LNCaP clone FGC (cell line): ENCODE measurements around the gene DISP3.

Experiments
- DNase-seq: peaks from one replicate; pipeline ENCODE4 v3.0.0-alpha.2; 2011; ENCODE audit warnings: low read depth
- H3K4me3 ChIP-seq: 2 replicates; pipeline ENCODE4 v1.5.1; 2011; ENCODE audit warnings: mild to moderate bottlenecking, low read depth, low read length, control low read depth
- CTCF ChIP-seq: IDR thresholded peaks from 2 replicates; pipeline ENCODE4 v1.5.1; 2012; ENCODE audit warnings: mild to moderate bottlenecking; ENCODE audit not compliant: control insufficient read depth, insufficient read depth; ENCODE audit errors: extremely low read depth

The DISP3 gene

GRCh38 chr1:11570821-11571380 is 91.9 kb downstream of the DISP3 start:
- DNase-seq, result no peak
- no peak overlapping the region for H3K4me3 ChIP-seq
- TF ChIP-seq CTCF, result no peak

GRCh38 chr1:11571906-11572616 is 93.1 kb downstream of the DISP3 start:
- no peak overlapping the region for H3K4me3 ChIP-seq
- no peak for DNase-seq
- TF ChIP-seq CTCF, result no peak

- no peak overlapping the region for H3K4me3 ChIP-seq
- no peak for DNase-seq
- TF ChIP-seq CTCF, result no peak
Measured at GRCh38 chr1:11573116-11573692, 94.2 kb downstream of the DISP3 start.

- no peak for TF ChIP-seq CTCF
- no peak for DNase-seq
- H3K4me3 ChIP-seq, result no peak overlapping the region
Measured at GRCh38 chr1:11575553-11575952, 96.6 kb downstream of the DISP3 start.

- no peak for TF ChIP-seq CTCF
- DNase-seq, result no peak
- H3K4me3 ChIP-seq, result no peak overlapping the region
Measured at GRCh38 chr1:11576109-11576875, 97.3 kb downstream of the DISP3 start.

- TF ChIP-seq CTCF, result no peak
- DNase-seq, result no peak
- H3K4me3 ChIP-seq, result no peak overlapping the region
Measured at GRCh38 chr1:11578004-11578403, 99.0 kb downstream of the DISP3 start.
